ENCODE measurements around the gene ZMPSTE24.

DNA sequence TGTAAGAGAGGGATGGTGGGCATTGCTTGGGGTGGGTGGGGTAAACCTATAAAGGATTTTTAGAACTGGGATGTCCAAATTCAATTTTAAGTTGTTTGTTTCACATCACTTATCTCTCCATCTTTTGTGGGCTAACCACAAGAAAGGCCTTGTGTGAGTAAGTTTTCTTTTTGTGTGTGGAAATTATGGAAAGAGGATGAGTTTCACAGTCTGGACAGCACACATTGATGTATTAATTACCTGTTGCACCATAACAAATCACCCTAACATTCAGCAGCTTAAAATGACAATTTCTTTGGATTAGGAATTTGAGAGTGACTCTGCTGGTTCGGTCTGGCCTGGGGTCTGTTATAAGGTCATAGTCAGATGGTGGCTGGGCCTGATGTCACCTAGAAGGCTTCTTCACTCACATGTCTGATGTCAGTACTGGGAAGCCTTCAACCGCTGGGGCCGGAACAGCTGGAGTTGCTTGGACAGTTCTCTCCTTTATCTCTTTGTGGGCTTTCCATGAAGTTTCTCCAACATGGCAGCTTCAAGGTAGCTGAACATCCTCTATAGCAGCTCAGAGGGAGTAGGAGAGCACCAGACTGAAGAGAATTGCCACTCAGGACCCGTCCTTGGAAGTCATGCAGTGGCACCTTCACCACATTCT is 61.1 kb downstream of the ZMPSTE24 start:
- TF ChIP-seq CTCF (IDR thresholded peaks at IDR 0.05) (no peak), POLR2A (IDR thresholded peaks at IDR 0.05) (no peak), POLR2AphosphoS5 (IDR thresholded peaks at IDR 0.05; ENCODE audit: insufficient read depth in 1 of 2, low read depth in 1 of 2) (no peak)

Measured in vagina (tissue), 2 donors.